WTC11 (cell line): ENCODE measurements around the gene INTS11. TPM values are rescaled to one million over a fixed set of nuclear protein-coding genes. Genes with fewer than 3 reads are reported as not detected.

ENCODE experiments used
- ATAC-seq: fragments of 200-7000 bp; cut with Tn5 transposase; 2 replicates; pipeline ENCODE4 v1.10.0; 2021; ENCODE audit warnings: mild to moderate bottlenecking, moderate library complexity
- CTCF ChIA-PET: fragments of 300-600 bp; sonication (Branson Sonifier 250); formaldehyde crosslinking; loops from one replicate; lab custom pipeline; 2021; ENCODE audit warnings: antibody characterized with exemption; lab: Charles Lee
- POLR2A ChIA-PET: fragments of 350-600 bp; sonication (Branson Sonifier 250); formaldehyde crosslinking; loops from one replicate; lab custom pipeline; 2021; ENCODE audit warnings: antibody characterized with exemption; lab: Charles Lee
- DNase-seq: peaks from one replicate; pipeline ENCODE4 v3.0.0; 2021; ENCODE audit warnings: low spot score
- H3K27ac Mint-ChIP-seq: 2 replicates; pipeline ENCODE4 v1.8.0; 2021; ENCODE audit warnings: mixed read lengths
- H3K27me3 Mint-ChIP-seq: 2 replicates; pipeline ENCODE4 v1.8.0; 2021; ENCODE audit warnings: low read depth, mild to moderate bottlenecking, moderate library complexity, mixed read lengths
- H3K36me3 Mint-ChIP-seq: 2 replicates; pipeline ENCODE4 v1.8.0; 2021; ENCODE audit warnings: mixed read lengths
- H3K4me1 Mint-ChIP-seq: 2 replicates; pipeline ENCODE4 v1.8.0; 2022; ENCODE audit warnings: mixed read lengths
- H3K4me3 Mint-ChIP-seq: 2 replicates; pipeline ENCODE4 v1.8.0; 2021; ENCODE audit warnings: mild to moderate bottlenecking, moderate library complexity, mixed read lengths
- H3K9me3 Mint-ChIP-seq: 2 replicates; pipeline ENCODE4 v1.8.0; 2021; ENCODE audit warnings: mixed read lengths
- AFF4 ChIP-seq: sonication (generic); formaldehyde crosslinking; IDR thresholded peaks from 2 replicates; pipeline ENCODE4 v1.8.1; 2023; ENCODE audit warnings: mild to moderate bottlenecking, missing genetic modification reagents, borderline replicate concordance
- ATF3 ChIP-seq: sonication (generic); formaldehyde crosslinking; conservative IDR thresholded peaks from 2 replicates; pipeline ENCODE4 v1.8.1; 2022; ENCODE audit warnings: mild to moderate bottlenecking, missing genetic modification reagents
- CTCF ChIP-seq: fragments of 200-600 bp; IDR thresholded peaks from 2 replicates; pipeline ENCODE4 v1.8.0; 2022; ENCODE audit warnings: antibody characterized with exemption
- MAX ChIP-seq: sonication (generic); formaldehyde crosslinking; IDR thresholded peaks from 2 replicates; pipeline ENCODE4 v1.8.0; 2022; ENCODE audit warnings: mild to moderate bottlenecking, missing genetic modification reagents
- MYBL2 ChIP-seq: sonication (generic); formaldehyde crosslinking; IDR thresholded peaks from 2 replicates; pipeline ENCODE4 v1.8.1; 2023; ENCODE audit warnings: mild to moderate bottlenecking, moderate library complexity, missing genetic modification reagents
- NFYB ChIP-seq: sonication (generic); formaldehyde crosslinking; conservative IDR thresholded peaks from 2 replicates; pipeline ENCODE4 v1.8.0; 2022; ENCODE audit warnings: low read depth, missing genetic modification reagents
- NR1H2 ChIP-seq: sonication (generic); formaldehyde crosslinking; IDR thresholded peaks from 2 replicates; pipeline ENCODE4 v1.9.0; 2021; ENCODE audit warnings: mild to moderate bottlenecking, moderate library complexity, missing genetic modification reagents
- NR3C1 ChIP-seq: sonication (generic); formaldehyde crosslinking; conservative IDR thresholded peaks from 2 replicates; pipeline ENCODE4 v1.8.1; 2023; ENCODE audit warnings: low read depth, mild to moderate bottlenecking, missing genetic modification reagents
- OVOL2 ChIP-seq: fragments of 250-450 bp; sonication (Bioruptor Pico); IDR thresholded peaks from 2 replicates; pipeline ENCODE4 v1.9.0; 2021; ENCODE audit warnings: mild to moderate bottlenecking, borderline replicate concordance
- RELA ChIP-seq: sonication (generic); formaldehyde crosslinking; IDR thresholded peaks from 2 replicates; pipeline ENCODE4 v1.8.1; 2022; ENCODE audit warnings: missing genetic modification reagents, mild to moderate bottlenecking, borderline replicate concordance
- STAT6 ChIP-seq: sonication (generic); formaldehyde crosslinking; conservative IDR thresholded peaks from 2 replicates; pipeline ENCODE4 v1.8.1; 2023; ENCODE audit warnings: mild to moderate bottlenecking, low read depth, missing genetic modification reagents, moderate library complexity
- USF1 ChIP-seq: sonication (generic); formaldehyde crosslinking; IDR thresholded peaks from 2 replicates; pipeline ENCODE4 v1.8.0; 2022; ENCODE audit warnings: mild to moderate bottlenecking, missing genetic modification reagents
- ZBTB43 ChIP-seq: sonication (generic); formaldehyde crosslinking; IDR thresholded peaks from 2 replicates; pipeline ENCODE4 v1.8.1; 2023; ENCODE audit warnings: mild to moderate bottlenecking, missing genetic modification reagents
- ZNF281 ChIP-seq: sonication (generic); formaldehyde crosslinking; IDR thresholded peaks from 2 replicates; pipeline ENCODE4 v1.8.0; 2023; ENCODE audit warnings: mild to moderate bottlenecking, missing genetic modification reagents
- ZNF416 ChIP-seq: fragments of 250-450 bp; sonication (Bioruptor Pico); IDR thresholded peaks from 2 replicates; pipeline ENCODE4 v1.9.0; 2021; ENCODE audit warnings: mild to moderate bottlenecking, inconsistent platforms
- total RNA-seq: library from RNA; stranded (reverse); gene quantifications from 3 replicates; pipeline ENCODE4 v1.2.3, GENCODE V29; 2021

The INTS11 gene
- total RNA-seq, 1 experiment from 2014 or later = 170 TPM

- TF ChIP-seq ZBTB43 (CRISPR knock-in tag) (no peak), ZNF281 (CRISPR knock-in tag) (no peak), STAT6 (CRISPR knock-in tag) (no peak), MYBL2 (CRISPR knock-in tag) (0 out of 2 replicates have a peak, but pooled peaks have one; percentile 37), MAX (peak; percentile 39; the same call in 1 of the 2 replicates), RELA (no peak), OVOL2 (CRISPR knock-in tag) (no peak), NR1H2 (CRISPR knock-in tag) (no peak), CTCF (no peak), NFYB (CRISPR knock-in tag) (0 out of 2 replicates have a peak, but pooled peaks have one; percentile 27), ATF3 (no peak)
- TF ChIP-seq, all 79 proteins: peak for 13
Measured at GRCh38 chr1:1354271-1355247, 30.1 kb upstream of the INTS11 start (continued).

- peaks cover 25% of the 10 kb centered on the region for H3K4me1 Mint-ChIP-seq
- peak; percentile 62 for ATAC-seq
- H3K27ac Mint-ChIP-seq = no peak overlapping the region
- H3K36me3 Mint-ChIP-seq = no peaks in the 10 kb centered on the region
- no peaks in the 10 kb centered on the region for H3K9me3 Mint-ChIP-seq
- POLR2A ChIA-PET = interaction anchor here (0.6 to 1.1 kb wide), 2 partner anchors 18 to 39 kb away, joined by 3 to 4 read pairs; no protein-coding TSS in a partner anchor
- H3K27me3 Mint-ChIP-seq = peaks cover 17% of the 10 kb centered on the region
- CTCF ChIA-PET = interaction anchor here (1.0 to 1.5 kb wide), 7 partner anchors 8 to 62 kb away, joined by 3 to 4 read pairs (median 3); partner anchors contain the start of gene AURKAIP1
- peak; percentile 68 for DNase-seq
- peak overlapping the region; percentile 73 for H3K4me3 Mint-ChIP-seq
- TF ChIP-seq USF1 (CRISPR knock-in tag) (0 out of 2 replicates have a peak, but pooled peaks have one; percentile 28), NR1H2 (CRISPR knock-in tag) (no peak), ZNF416 (CRISPR knock-in tag) (no peak), NR3C1 (CRISPR knock-in tag) (no peak), AFF4 (CRISPR knock-in tag) (no peak)
Measured at GRCh38 chr1:1353389-1354151, 29.1 kb upstream of the INTS11 start.
